CD14-positive monocyte (primary cell): ENCODE measurements around the gene MEOX1. TPM values are rescaled to one million over a fixed set of nuclear protein-coding genes. Genes with fewer than 3 reads are reported as not detected.

Experiments used
- DNase-seq, 3 donors: peaks; one replicate each; pipeline ENCODE4 v3.0.0-alpha.2; 2011 to 2022
- H2AFZ ChIP-seq: 2 replicates; pipeline ENCODE4 v1.6.0; 2012; ENCODE audit warnings: mild to moderate bottlenecking, low read depth, low read length, inconsistent platforms; ENCODE audit not compliant: insufficient read depth, poor library complexity, severe bottlenecking
- H3K27ac ChIP-seq, 2 donors: 1 replicate in 1 of 2; 2 replicates in 1 of 2; pipeline ENCODE4 v1.5.1; 2012 to 2013; ENCODE audit warnings: low read length in 2 of 2, control low read depth in 1 of 2, inconsistent platforms in 1 of 2, low read depth in 1 of 2, mild to moderate bottlenecking in 1 of 2
- H3K27me3 ChIP-seq, 2 donors: one replicate each; pipeline versions ENCODE4 v1.6.0 to v1.6.1; 2011 to 2013; ENCODE audit warnings: low read length in 2 of 2; ENCODE audit not compliant: control insufficient read depth in 2 of 2, insufficient read depth in 2 of 2
- H3K36me3 ChIP-seq, 2 donors: replicated peaks in 1 of 2; 1 replicate in 1 of 2; 2 replicates in 1 of 2; pipeline versions ENCODE4 v1.5.1 to v1.6.1; 2012 to 2013; ENCODE audit warnings: low read length in 2 of 2, control low read depth in 1 of 2, inconsistent platforms in 1 of 2, mild to moderate bottlenecking in 1 of 2; ENCODE audit not compliant: insufficient read depth in 2 of 2, control insufficient read depth in 1 of 2
- H3K4me1 ChIP-seq, 2 donors: 1 replicate in 1 of 2; 2 replicates in 1 of 2; pipeline versions ENCODE4 v1.5.1 to v1.6.1; 2012 to 2013; ENCODE audit warnings: low read length in 2 of 2, control low read depth in 1 of 2, inconsistent platforms in 1 of 2, mild to moderate bottlenecking in 1 of 2, moderate library complexity in 1 of 2; ENCODE audit not compliant: insufficient read depth in 2 of 2, control insufficient read depth in 1 of 2
- H3K4me2 ChIP-seq: replicated peaks from 2 replicates; pipeline ENCODE3; 2012; ENCODE audit warnings: low read length, moderate library complexity, mild to moderate bottlenecking; ENCODE audit not compliant: poor library complexity, severe bottlenecking; ENCODE audit errors: extremely low read depth
- H3K4me3 ChIP-seq, 3 experiments: fragments of 200-600 bp in 1 of 3; sonication (generic) in 1 of 3; replicated peaks in 1 of 3; 1 replicate in 2 of 3; 2 replicates in 1 of 3; pipeline ENCODE4 v1.5.1; 2011 to 2013; ENCODE audit warnings: low read length in 3 of 3, mild to moderate bottlenecking in 3 of 3, control low read depth in 2 of 3, low read depth in 2 of 3, inconsistent platforms in 1 of 3, moderate library complexity in 1 of 3
- H3K79me2 ChIP-seq: 2 replicates; pipeline ENCODE4 v1.6.0; 2012; ENCODE audit warnings: mild to moderate bottlenecking, control low read depth, inconsistent platforms, low read length, moderate library complexity; ENCODE audit not compliant: insufficient read depth
- H3K9ac ChIP-seq: 2 replicates; pipeline ENCODE4 v1.6.0; 2017; ENCODE audit warnings: low read length, mild to moderate bottlenecking; ENCODE audit not compliant: insufficient read depth, poor library complexity, severe bottlenecking
- H3K9me3 ChIP-seq, 2 donors: replicated peaks in 1 of 2; 1 replicate in 1 of 2; 2 replicates in 1 of 2; pipeline versions ENCODE4 v1.5.1 to v1.6.1; 2012 to 2013; ENCODE audit warnings: low read length in 2 of 2, control low read depth in 1 of 2; ENCODE audit not compliant: control insufficient read depth in 1 of 2, insufficient read depth in 1 of 2
- H4K20me1 ChIP-seq: 2 replicates; pipeline ENCODE4 v1.6.0; 2012; ENCODE audit warnings: mild to moderate bottlenecking, low read length, control low read depth, moderate library complexity; ENCODE audit not compliant: insufficient read depth
- H3K27ac Mint-ChIP-seq, 7 donors: one replicate each; pipeline ENCODE4 v1.8.0; 2020; ENCODE audit warnings: mild to moderate bottlenecking in 7 of 7, mixed read lengths in 7 of 7, moderate library complexity in 6 of 7, inconsistent platforms in 2 of 7
- H3K27me3 Mint-ChIP-seq, 3 donors: one replicate each; pipeline ENCODE4 v1.8.0; 2021 to 2022; ENCODE audit warnings: low read depth in 3 of 3, mild to moderate bottlenecking in 3 of 3, mixed read lengths in 3 of 3, moderate library complexity in 3 of 3, inconsistent platforms in 1 of 3
- H3K36me3 Mint-ChIP-seq, 2 donors: one replicate each; pipeline ENCODE4 v1.8.0; 2020; ENCODE audit warnings: mixed read lengths in 2 of 2, inconsistent platforms in 1 of 2, mild to moderate bottlenecking in 1 of 2
- H3K4me1 Mint-ChIP-seq: one replicate; pipeline ENCODE4 v1.8.0; 2020; ENCODE audit warnings: mild to moderate bottlenecking, mixed read lengths
- H3K4me3 Mint-ChIP-seq, 2 donors: one replicate each; pipeline ENCODE4 v1.8.0; 2020; ENCODE audit warnings: mild to moderate bottlenecking in 2 of 2, mixed read lengths in 2 of 2, moderate library complexity in 1 of 2
- H3K9me3 Mint-ChIP-seq, 7 donors: one replicate each; pipeline ENCODE4 v1.8.0; 2020 to 2022; ENCODE audit warnings: mixed read lengths in 7 of 7, mild to moderate bottlenecking in 6 of 7, moderate library complexity in 6 of 7, inconsistent platforms in 2 of 7
- CTCF ChIP-seq: fragments of 200-600 bp; IDR thresholded peaks from one replicate; pipeline ENCODE4 v1.8.0; 2022; ENCODE audit warnings: antibody characterized with exemption, mild to moderate bottlenecking
- WGBS: methylation state at CpG from one replicate; pipeline ENCODE4 v1.1.5; 2013; ENCODE audit warnings: missing lambda C conversion rate; ENCODE audit not compliant: insufficient coverage; 5-methylcytosine and 5-hydroxymethylcytosine counted together
- intact Hi-C, 2 donors: fragments of 100-400 bp; cut with micrococcal nuclease; formaldehyde crosslinking; loops; one replicate each; pipeline versions ENCODE4 v1.15.0 to v1.15.1; 2023
- polyA plus RNA-seq, 3 donors: library from polyadenylated mRNA; depleted of rRNA in 1 of 3; unstranded in 2 of 3; stranded (reverse) in 1 of 3; fragments of 300-500 nt in 2 of 3; fragments of >200 nt in 1 of 3; fragmentation: Illumina TruSeq in 2 of 3; gene quantifications; 1 replicate in 2 of 3; 2 replicates in 1 of 3; pipeline ENCODE4 v1.2.3, GENCODE V29; 2012 to 2021

MEOX1 gene
- polyA plus RNA-seq, 3 donors = 0.06 TPM; not detected in 2

- Mint-ChIP-seq H3K9me3 (peaks cover 9 to 24% (median 20%) of the 10 kb centered on the region in 7 donors), H3K4me3 (no peak overlapping the region), H3K4me1 (peaks cover 24% of the 10 kb centered on the region), H3K36me3 (peaks cover 0 to 2% of the 10 kb centered on the region in 2 donors), H3K27ac (peak overlapping the region in 1 of 7 donors; percentile 36), H3K27me3 (peaks cover 2 to 13% (median 12%) of the 10 kb centered on the region in 3 donors)
- intact Hi-C loops = no loop called here
- no peak for TF ChIP-seq CTCF
- Histone ChIP-seq H4K20me1 (no peaks in the 10 kb centered on the region), H3K4me1 (peaks cover 16 to 17% of the 10 kb centered on the region in 2 donors), H3K4me2 (no peak overlapping the region), H3K36me3 (no peaks in the 10 kb centered on the region), H3K9me3 (peaks cover 7 to 23% of the 10 kb centered on the region in 2 donors), H2AFZ (no peak overlapping the region), H3K79me2 (no peaks in the 10 kb centered on the region), H3K9ac (no peak overlapping the region), H3K27ac (no peak overlapping the region), H3K27me3 (peaks cover 0 to 2% of the 10 kb centered on the region in 2 donors), H3K4me3 (no peak overlapping the region)
- no peak for DNase-seq
- 100% methylated on average over 2 of the region's 3 CpGs for WGBS
These were observed 49.2 kb downstream of the MEOX1 start for GRCh38 chr17:43612515-43612914.

GRCh38 chr17:43611230-43611969 lies 50.3 kb downstream of the MEOX1 start:
- Mint-ChIP-seq H3K27ac (peak overlapping the region in 1 of 7 donors; percentile 72), H3K4me1 (peaks cover 30% of the 10 kb centered on the region), H3K9me3 (peaks cover 9 to 24% (median 20%) of the 10 kb centered on the region in 7 donors), H3K27me3 (peaks cover 2 to 13% (median 12%) of the 10 kb centered on the region in 3 donors), H3K4me3 (no peak overlapping the region), H3K36me3 (peaks cover 0 to 2% of the 10 kb centered on the region in 2 donors)
- TF ChIP-seq CTCF = no peak
- Histone ChIP-seq H3K79me2 (no peaks in the 10 kb centered on the region), H3K27me3 (peaks cover 0 to 2% of the 10 kb centered on the region in 2 donors), H3K9ac (no peak overlapping the region), H3K36me3 (no peaks in the 10 kb centered on the region), H2AFZ (no peak overlapping the region), H3K4me3 (no peak overlapping the region), H3K27ac (no peak overlapping the region), H3K4me1 (peaks cover 25 to 27% of the 10 kb centered on the region in 2 donors), H3K4me2 (no peak overlapping the region), H4K20me1 (no peaks in the 10 kb centered on the region), H3K9me3 (peaks cover 7 to 23% of the 10 kb centered on the region in 2 donors)
- WGBS = 100% methylated on average over 2 of the region's 2 CpGs
- no peak for DNase-seq
- intact Hi-C loops = no loop called here
